Kidney epithelial cell (primary cell): ENCODE data around the gene MOSMO. TPM values are rescaled to one million over a fixed set of nuclear protein-coding genes. Genes with fewer than 3 reads are reported as not detected.

ENCODE experiments used
- DNase-seq: peaks from one replicate; pipeline ENCODE4 v3.0.0-alpha.2; 2010; ENCODE audit warnings: low read depth
- H3K27me3 ChIP-seq: 2 replicates; pipeline ENCODE4 v1.6.0; 2011; ENCODE audit warnings: low read length; ENCODE audit not compliant: control insufficient read depth, insufficient read depth
- H3K36me3 ChIP-seq: 2 replicates; pipeline ENCODE4 v1.5.1; 2011; ENCODE audit warnings: low read length; ENCODE audit not compliant: control insufficient read depth, insufficient read depth
- H3K4me3 ChIP-seq: 2 replicates; pipeline ENCODE4 v1.5.1; 2011; ENCODE audit warnings: low read depth, mild to moderate bottlenecking, control low read depth, low read length
- CTCF ChIP-seq: IDR thresholded peaks from 2 replicates; pipeline ENCODE4 v1.5.1; 2011; ENCODE audit warnings: mild to moderate bottlenecking, moderate library complexity, low read length, control low read depth, inconsistent platforms; ENCODE audit not compliant: insufficient read depth, poor library complexity, severe bottlenecking
- total RNA-seq: library from RNA; depleted of rRNA; stranded (reverse); fragments of >200 nt; gene quantifications from 2 replicates; pipeline ENCODE4 v1.2.3, GENCODE V29; 2015

Gene MOSMO
- total RNA-seq, 1 donor from 2014 or later, result 8.5 TPM

DNA sequence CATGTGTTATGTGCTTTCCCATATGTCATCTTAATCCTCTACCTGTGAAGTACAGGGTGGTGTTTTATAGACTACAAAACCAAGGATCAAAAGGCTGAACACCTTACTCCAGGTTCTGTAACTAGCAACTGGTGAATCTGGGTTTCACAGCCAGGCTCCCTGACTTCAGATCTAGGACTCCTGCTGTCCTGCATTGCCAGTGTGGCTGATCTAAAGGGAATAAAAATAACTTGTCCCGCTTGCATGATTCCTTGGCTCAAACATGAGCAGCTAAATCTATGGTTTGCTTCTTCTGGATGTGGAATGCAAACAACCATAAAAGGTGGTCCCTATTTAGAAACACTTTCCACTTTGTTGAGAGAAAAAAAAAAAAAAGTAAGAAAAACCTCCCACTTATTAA is 80.7 kb downstream of the MOSMO start:
- DNase-seq, result no peak
- no peaks in the 10 kb centered on the region for H3K36me3 ChIP-seq
- H3K4me3 ChIP-seq, result no peak overlapping the region
- no peak for TF ChIP-seq CTCF
- H3K27me3 ChIP-seq, result no peaks in the 10 kb centered on the region

DNA sequence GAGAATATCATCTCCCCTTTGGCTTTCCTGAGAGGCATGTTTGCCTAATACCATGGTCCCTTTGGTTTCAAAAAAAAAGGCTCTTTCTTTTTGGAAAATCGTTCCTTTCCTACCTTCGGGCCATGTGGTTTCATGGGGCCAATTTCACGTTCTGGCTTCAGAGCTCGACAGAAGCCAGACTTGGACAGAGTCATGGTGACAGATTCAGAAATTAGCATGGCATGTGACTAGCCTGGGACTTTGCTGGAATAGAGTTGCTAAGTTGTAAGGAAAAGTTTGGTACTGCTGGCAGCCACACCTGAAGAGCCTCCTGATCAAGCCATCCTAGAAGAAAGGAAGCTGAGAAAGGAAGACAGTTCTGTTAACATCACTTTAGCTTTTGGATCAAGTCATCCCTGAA is 82.0 kb downstream of the MOSMO start:
- TF ChIP-seq CTCF, result no peak
- H3K4me3 ChIP-seq, result no peak overlapping the region
- no peak for DNase-seq
- H3K27me3 ChIP-seq, result no peaks in the 10 kb centered on the region
- no peaks in the 10 kb centered on the region for H3K36me3 ChIP-seq

GRCh38 chr16:22091721-22092120 is 83.8 kb downstream of the MOSMO start:
- no peak overlapping the region for H3K4me3 ChIP-seq
- DNase-seq, result no peak
- H3K27me3 ChIP-seq, result no peaks in the 10 kb centered on the region
- no peak for TF ChIP-seq CTCF
- no peaks in the 10 kb centered on the region for H3K36me3 ChIP-seq

DNA sequence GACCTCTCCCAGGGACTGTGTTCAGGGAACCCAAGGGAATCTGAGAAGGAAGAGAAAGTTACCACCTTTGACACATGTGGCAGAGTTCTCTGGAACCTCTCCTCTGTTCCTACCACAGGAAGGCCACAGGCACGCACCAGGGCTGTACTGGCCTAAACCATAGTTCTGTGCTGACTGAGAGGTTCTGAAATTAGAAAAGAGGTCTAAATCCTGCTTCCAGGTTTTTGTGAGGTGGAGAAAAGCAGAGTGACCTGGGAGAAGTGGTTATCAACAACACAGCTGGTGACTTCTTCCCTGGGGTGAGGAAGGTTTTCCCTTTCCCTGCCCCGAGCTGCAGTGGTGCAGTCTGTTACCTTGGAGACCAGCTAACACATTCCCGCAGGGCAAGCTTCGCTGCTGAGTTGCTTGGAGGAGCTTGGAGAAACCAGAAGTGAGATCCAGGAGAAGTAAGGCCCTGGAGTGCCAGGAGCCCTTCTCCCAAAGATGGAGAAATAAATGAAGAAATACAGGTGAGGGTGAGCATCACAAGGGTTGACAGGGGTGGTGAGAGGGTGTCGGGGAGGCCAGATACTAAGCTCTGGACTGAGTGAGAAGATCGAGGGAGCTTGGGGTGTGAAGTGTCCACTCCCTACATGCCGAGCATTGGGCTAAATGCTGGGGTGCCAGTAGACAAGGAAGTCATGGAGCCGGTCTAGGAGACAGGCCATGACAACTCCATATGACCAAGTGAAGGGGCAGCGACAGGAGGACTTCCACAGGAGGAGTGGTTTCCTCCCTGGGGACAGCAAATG is 84.4 kb downstream of the MOSMO start, which contains the start of gene VWA3A:
VWA3A (plus strand) TSS at position 399 of the 791 bp plus-strand sequence; CDS start at position 496, 97 bp downstream.
- peak; percentile 25 for DNase-seq
- Histone ChIP-seq H3K4me3 (no peak within 1 kb of the TSS), H3K36me3 (no peaks in the 10 kb centered on the region), H3K27me3 (no peaks in the 10 kb centered on the region)
- TF ChIP-seq CTCF, result no peak

- Histone ChIP-seq H3K27me3 (no peaks in the 10 kb centered on the region), H3K36me3 (no peaks in the 10 kb centered on the region), H3K4me3 (no peak overlapping the region)
- TF ChIP-seq CTCF, result no peak
- no peak for DNase-seq
These were observed 85.4 kb downstream of the MOSMO start for GRCh38 chr16:22093331-22093730.

GRCh38 chr16:22093996-22094395 is 86.1 kb downstream of the MOSMO start:
- Histone ChIP-seq H3K4me3 (no peak overlapping the region), H3K36me3 (no peaks in the 10 kb centered on the region), H3K27me3 (no peaks in the 10 kb centered on the region)
- no peak for DNase-seq
- no peak for TF ChIP-seq CTCF
